SK-N-SH treated with all-trans-retinoic acid at 6 μM for 48 hours (cell line): Measurements from ENCODE around the gene OLA1.

ENCODE experiments used
- ARNTL ChIP-seq: fragments of 450-650 bp; formaldehyde crosslinking; IDR thresholded peaks from 2 replicates; pipeline ENCODE4 v1.5.0; 2020; ENCODE audit warnings: low read depth, mild to moderate bottlenecking, moderate library complexity, borderline replicate concordance
- GLIS3 ChIP-seq: fragments of 250-450 bp; sonication (Bioruptor Pico); IDR thresholded peaks from 2 replicates; pipeline ENCODE4 v1.5.0; 2020; ENCODE audit warnings: mild to moderate bottlenecking, moderate library complexity
- ISL1 ChIP-seq: fragments of 250-450 bp; sonication (Bioruptor Pico); IDR thresholded peaks from 2 replicates; pipeline ENCODE4 v2.1.2; 2022; ENCODE audit warnings: mild to moderate bottlenecking, moderate library complexity
- PPARA ChIP-seq: fragments of 250-450 bp; sonication (Bioruptor Pico); IDR thresholded peaks from 2 replicates; pipeline ENCODE4 v1.5.0; 2020; ENCODE audit warnings: mild to moderate bottlenecking, borderline replicate concordance
- RARB ChIP-seq: fragments of 250-450 bp; sonication (Bioruptor Pico); IDR thresholded peaks from 2 replicates; pipeline ENCODE4 v1.8.0; 2021; ENCODE audit warnings: mild to moderate bottlenecking, moderate library complexity
- SNAI2 ChIP-seq: fragments of 250-450 bp; sonication (Bioruptor Pico); IDR thresholded peaks from 2 replicates; pipeline ENCODE4 v1.5.0; 2020; ENCODE audit warnings: mild to moderate bottlenecking, moderate library complexity
- TOX ChIP-seq: fragments of 250-450 bp; sonication (Bioruptor Pico); IDR thresholded peaks from 2 replicates; pipeline ENCODE4 v1.8.0; 2021; ENCODE audit warnings: mild to moderate bottlenecking, moderate library complexity, borderline replicate concordance
- ZFP30 ChIP-seq: fragments of 450-650 bp; formaldehyde crosslinking; IDR thresholded peaks from 2 replicates; pipeline ENCODE4 v1.5.0; 2022; ENCODE audit warnings: mild to moderate bottlenecking, moderate library complexity
- ZNF8 ChIP-seq: fragments of 450-650 bp; formaldehyde crosslinking; IDR thresholded peaks from 2 replicates; pipeline ENCODE4 v1.5.0; 2020; ENCODE audit warnings: mild to moderate bottlenecking, moderate library complexity
- TF ChIP-seq, protein P1 (sequence below): fragments of 250-450 bp; sonication (Bioruptor Pico); IDR thresholded peaks from 2 replicates; pipeline ENCODE4 v1.8.0; 2021; ENCODE audit warnings: low read depth, mild to moderate bottlenecking, moderate library complexity, borderline replicate concordance
- TF ChIP-seq, protein P2 (sequence below): fragments of 250-450 bp; sonication (Bioruptor Pico); IDR thresholded peaks from 2 replicates; pipeline ENCODE4 v1.5.1; 2020; ENCODE audit warnings: low read depth, mild to moderate bottlenecking, moderate library complexity
- TF ChIP-seq, protein P3 (sequence below): fragments of 250-450 bp; sonication (Bioruptor Pico); IDR thresholded peaks from 2 replicates; pipeline ENCODE4 v1.5.0; 2020; ENCODE audit warnings: mild to moderate bottlenecking, moderate library complexity

DNA sequence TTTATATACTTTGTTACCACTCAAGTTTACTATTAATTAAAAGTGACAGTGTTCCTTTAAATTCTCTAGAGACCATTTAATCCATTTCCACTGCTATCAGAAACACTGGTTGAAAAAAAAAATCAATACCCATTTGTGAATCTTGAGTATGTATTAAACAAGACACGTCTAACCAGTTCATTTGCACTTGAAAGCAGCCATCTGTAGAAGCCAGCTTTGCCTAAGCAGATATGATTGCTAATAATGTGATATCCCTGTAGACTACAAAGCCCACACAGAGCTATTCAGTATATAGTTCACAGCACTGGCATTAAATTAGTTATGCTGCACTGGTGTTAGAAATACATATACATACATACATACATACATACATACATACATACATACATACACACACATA lies 171.4 kb downstream of the OLA1 start:
- TF ChIP-seq ZNF8 (CRISPR knock-in tag), result no peak
- no peak for TF ChIP-seq TOX (CRISPR knock-in tag)
- TF ChIP-seq SNAI2 (CRISPR knock-in tag), result no peak
- TF ChIP-seq, protein P1, sequence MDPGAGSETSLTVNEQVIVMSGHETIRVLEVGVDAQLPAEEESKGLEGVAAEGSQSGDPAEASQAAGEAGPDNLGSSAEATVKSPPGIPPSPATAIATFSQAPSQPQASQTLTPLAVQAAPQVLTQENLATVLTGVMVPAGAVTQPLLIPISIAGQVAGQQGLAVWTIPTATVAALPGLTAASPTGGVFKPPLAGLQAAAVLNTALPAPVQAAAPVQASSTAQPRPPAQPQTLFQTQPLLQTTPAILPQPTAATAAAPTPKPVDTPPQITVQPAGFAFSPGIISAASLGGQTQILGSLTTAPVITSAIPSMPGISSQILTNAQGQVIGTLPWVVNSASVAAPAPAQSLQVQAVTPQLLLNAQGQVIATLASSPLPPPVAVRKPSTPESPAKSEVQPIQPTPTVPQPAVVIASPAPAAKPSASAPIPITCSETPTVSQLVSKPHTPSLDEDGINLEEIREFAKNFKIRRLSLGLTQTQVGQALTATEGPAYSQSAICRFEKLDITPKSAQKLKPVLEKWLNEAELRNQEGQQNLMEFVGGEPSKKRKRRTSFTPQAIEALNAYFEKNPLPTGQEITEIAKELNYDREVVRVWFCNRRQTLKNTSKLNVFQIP (CRISPR knock-in tag), result no peak
- no peak for TF ChIP-seq ISL1 (CRISPR knock-in tag)
- TF ChIP-seq, protein P2, sequence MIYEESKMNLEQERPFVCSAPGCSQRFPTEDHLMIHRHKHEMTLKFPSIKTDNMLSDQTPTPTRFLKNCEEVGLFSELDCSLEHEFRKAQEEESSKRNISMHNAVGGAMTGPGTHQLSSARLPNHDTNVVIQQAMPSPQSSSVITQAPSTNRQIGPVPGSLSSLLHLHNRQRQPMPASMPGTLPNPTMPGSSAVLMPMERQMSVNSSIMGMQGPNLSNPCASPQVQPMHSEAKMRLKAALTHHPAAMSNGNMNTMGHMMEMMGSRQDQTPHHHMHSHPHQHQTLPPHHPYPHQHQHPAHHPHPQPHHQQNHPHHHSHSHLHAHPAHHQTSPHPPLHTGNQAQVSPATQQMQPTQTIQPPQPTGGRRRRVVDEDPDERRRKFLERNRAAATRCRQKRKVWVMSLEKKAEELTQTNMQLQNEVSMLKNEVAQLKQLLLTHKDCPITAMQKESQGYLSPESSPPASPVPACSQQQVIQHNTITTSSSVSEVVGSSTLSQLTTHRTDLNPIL (CRISPR knock-in tag), result no peak
- no peak for TF ChIP-seq RARB (CRISPR knock-in tag)
- no peak for TF ChIP-seq ARNTL
- no peak for TF ChIP-seq ZFP30
- TF ChIP-seq PPARA (CRISPR knock-in tag), result no peak
- TF ChIP-seq, protein P3, sequence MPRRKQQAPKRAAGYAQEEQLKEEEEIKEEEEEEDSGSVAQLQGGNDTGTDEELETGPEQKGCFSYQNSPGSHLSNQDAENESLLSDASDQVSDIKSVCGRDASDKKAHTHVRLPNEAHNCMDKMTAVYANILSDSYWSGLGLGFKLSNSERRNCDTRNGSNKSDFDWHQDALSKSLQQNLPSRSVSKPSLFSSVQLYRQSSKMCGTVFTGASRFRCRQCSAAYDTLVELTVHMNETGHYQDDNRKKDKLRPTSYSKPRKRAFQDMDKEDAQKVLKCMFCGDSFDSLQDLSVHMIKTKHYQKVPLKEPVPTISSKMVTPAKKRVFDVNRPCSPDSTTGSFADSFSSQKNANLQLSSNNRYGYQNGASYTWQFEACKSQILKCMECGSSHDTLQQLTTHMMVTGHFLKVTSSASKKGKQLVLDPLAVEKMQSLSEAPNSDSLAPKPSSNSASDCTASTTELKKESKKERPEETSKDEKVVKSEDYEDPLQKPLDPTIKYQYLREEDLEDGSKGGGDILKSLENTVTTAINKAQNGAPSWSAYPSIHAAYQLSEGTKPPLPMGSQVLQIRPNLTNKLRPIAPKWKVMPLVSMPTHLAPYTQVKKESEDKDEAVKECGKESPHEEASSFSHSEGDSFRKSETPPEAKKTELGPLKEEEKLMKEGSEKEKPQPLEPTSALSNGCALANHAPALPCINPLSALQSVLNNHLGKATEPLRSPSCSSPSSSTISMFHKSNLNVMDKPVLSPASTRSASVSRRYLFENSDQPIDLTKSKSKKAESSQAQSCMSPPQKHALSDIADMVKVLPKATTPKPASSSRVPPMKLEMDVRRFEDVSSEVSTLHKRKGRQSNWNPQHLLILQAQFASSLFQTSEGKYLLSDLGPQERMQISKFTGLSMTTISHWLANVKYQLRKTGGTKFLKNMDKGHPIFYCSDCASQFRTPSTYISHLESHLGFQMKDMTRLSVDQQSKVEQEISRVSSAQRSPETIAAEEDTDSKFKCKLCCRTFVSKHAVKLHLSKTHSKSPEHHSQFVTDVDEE (CRISPR knock-in tag), result no peak
- TF ChIP-seq GLIS3 (CRISPR knock-in tag), result no peak
